ENCODE results near the gene NCOA1. TPM values are rescaled to one million over a fixed set of nuclear protein-coding genes. Genes with fewer than 3 reads are reported as not detected.
"Not testable (repeated sequence)": the region's sequence is repeated elsewhere in the genome, so short reads cannot be mapped to it uniquely, and the experiment has no call there.

NCOA1 gene
- total and polyA plus RNA-seq, 4 experiments from 2014 or later: 5.9 to 46.2 (median 34.8) TPM

DNA sequence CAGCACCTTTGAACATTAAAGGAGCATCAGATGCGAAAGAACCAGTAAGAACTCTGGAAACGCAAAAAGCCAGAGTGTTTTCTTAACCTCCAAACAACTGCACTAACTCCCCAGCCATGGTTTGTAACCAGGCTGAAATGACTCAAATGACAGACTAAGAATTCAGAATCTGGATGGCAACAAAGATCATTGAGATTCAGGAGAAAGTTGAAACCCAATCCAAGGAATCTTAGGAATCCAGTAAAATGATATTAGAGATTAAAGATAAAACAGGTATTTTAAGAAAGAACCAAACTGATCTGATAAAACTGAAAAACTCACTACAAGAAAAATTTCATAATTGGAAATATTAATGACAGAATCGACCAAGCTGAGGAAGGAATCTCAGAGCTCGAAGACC lies 185.4 kb downstream of the NCOA1 start:
- Mint-ChIP-seq H3K27me3 (no peaks in the 10 kb centered on the region), H3K27ac (no peak overlapping the region), H3K36me3 (peaks cover 42 to 49% of the 10 kb centered on the region in 2 donors), H3K9me3 (no peaks in the 10 kb centered on the region), H3K4me3 (no peak overlapping the region), H3K4me1 (peaks cover 3 to 10% (median 5%) of the 10 kb centered on the region in 4 donors)
- Histone ChIP-seq H3K27ac (ENCODE audit: low read depth, low read length) (no peak overlapping the region), H3K4me3 (ENCODE audit: low read length in 2 of 2) (no peak overlapping the region), H3K4me1 (ENCODE audit: insufficient read depth, low read length) (peaks cover 10% of the 10 kb centered on the region), H3K27me3 (ENCODE audit: insufficient read depth, low read length) (no peaks in the 10 kb centered on the region), H3K9me3 (ENCODE audit: control insufficient read depth in 1 of 2, low read length in 2 of 2) (no peaks in the 10 kb centered on the region), H3K36me3 (ENCODE audit: insufficient read depth, low read length) (no peaks in the 10 kb centered on the region)
- CTCF ChIA-PET (ENCODE audit: partially characterized antibody): no interaction called here
- intact Hi-C loops (cut with micrococcal nuclease): no loop called here
- DNase-seq: no peak
- POLR2A ChIA-PET (ENCODE audit: partially characterized antibody): no interaction called here

DNA sequence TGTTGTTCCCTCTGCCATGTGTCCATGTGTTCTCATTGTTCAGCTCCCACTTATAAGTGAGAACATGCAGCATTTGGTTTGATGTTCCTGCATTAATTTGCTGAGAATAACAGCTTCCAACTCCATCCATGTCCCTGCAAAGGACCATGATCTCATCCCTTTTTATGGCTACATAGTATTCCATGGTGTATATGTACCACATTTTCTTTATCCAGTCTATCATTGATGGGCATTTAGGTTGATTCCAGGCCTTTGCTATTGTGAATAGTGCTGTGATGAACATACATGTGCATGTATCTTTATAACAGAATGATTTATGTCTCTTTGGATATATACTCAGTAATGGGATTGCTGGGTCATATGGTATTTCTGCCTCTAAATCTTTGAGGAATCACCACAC lies 187.0 kb downstream of the NCOA1 start:
- H3K27me3 Mint-ChIP-seq; POLR2A ChIA-PET (ENCODE audit: partially characterized antibody); H3K4me3 ChIP-seq (ENCODE audit: low read length in 2 of 2); H3K36me3 ChIP-seq (ENCODE audit: insufficient read depth, low read length); H3K27me3 ChIP-seq (ENCODE audit: insufficient read depth, low read length); H3K4me3 Mint-ChIP-seq; H3K9me3 Mint-ChIP-seq; H3K4me1 Mint-ChIP-seq; H3K4me1 ChIP-seq (ENCODE audit: insufficient read depth, low read length); H3K27ac Mint-ChIP-seq; H3K27ac ChIP-seq (ENCODE audit: low read depth, low read length); intact Hi-C loops (cut with micrococcal nuclease); CTCF ChIA-PET (ENCODE audit: partially characterized antibody); H3K9me3 ChIP-seq (ENCODE audit: control insufficient read depth in 1 of 2, low read length in 2 of 2); DNase-seq: not testable (repeated sequence)
- H3K36me3 Mint-ChIP-seq: peaks cover 48 to 49% of the 10 kb centered on the region in 2 donors

DNA sequence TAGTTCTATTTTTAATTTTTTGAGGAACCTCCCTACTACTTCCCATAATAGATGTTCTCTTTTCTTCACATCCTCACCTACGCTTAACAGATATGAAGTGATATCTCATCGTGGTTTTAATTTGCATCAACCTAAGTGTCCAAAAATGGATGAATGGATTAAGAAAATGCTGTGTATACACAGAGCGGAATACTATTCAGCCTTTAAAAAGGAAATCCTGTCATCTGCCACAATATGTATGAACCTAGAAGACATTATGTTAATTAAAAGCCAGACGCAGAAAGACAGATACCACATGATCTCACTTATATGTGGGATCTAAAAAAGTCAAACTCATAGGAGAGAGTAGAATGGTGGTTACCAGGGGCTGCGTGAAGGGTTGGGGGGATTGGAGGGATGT lies 189.1 kb downstream of the NCOA1 start:
- Mint-ChIP-seq H3K4me1 (peaks cover 0 to 3% (median 0%) of the 10 kb centered on the region in 4 donors), H3K9me3 (no peaks in the 10 kb centered on the region), H3K27me3 (no peaks in the 10 kb centered on the region), H3K27ac (peak overlapping the region in 1 of 7 donors; percentile 78), H3K36me3 (peaks cover 43 to 51% of the 10 kb centered on the region in 2 donors), H3K4me3 (no peak overlapping the region)
- Histone ChIP-seq H3K4me3 (ENCODE audit: low read length in 2 of 2) (no peak overlapping the region), H3K4me1 (ENCODE audit: insufficient read depth, low read length) (no peaks in the 10 kb centered on the region), H3K27me3 (ENCODE audit: insufficient read depth, low read length) (no peaks in the 10 kb centered on the region), H3K36me3 (ENCODE audit: insufficient read depth, low read length) (no peaks in the 10 kb centered on the region), H3K9me3 (ENCODE audit: control insufficient read depth in 1 of 2, low read length in 2 of 2) (no peaks in the 10 kb centered on the region), H3K27ac (ENCODE audit: low read depth, low read length) (no peak overlapping the region)
- intact Hi-C loops (cut with micrococcal nuclease): no loop called here
- CTCF ChIA-PET (ENCODE audit: partially characterized antibody): no interaction called here
- POLR2A ChIA-PET (ENCODE audit: partially characterized antibody): no interaction called here
- DNase-seq: no peak

DNA sequence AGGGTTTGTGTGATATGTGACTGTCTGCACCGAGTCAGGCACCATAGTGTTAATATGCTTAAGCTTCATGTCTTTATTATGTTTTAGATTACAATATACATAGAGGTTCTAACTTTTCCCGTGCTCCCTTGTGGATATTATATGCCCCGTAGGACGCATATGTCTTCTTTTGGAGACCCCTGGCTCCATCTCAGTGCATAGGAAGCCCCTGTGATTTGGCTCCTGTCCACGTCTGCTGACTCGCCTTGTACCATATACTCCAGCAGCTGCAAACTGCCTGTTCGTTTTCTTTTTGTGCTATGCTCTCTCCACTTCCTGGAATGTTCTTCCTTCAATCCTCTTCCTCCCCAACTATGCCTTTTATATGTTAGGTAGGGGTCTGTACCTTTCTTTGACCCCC lies 191.2 kb downstream of the NCOA1 start:
- H3K9me3 Mint-ChIP-seq: no peaks in the 10 kb centered on the region
- Histone ChIP-seq H3K4me1 (ENCODE audit: insufficient read depth, low read length) (no peaks in the 10 kb centered on the region), H3K4me3 (ENCODE audit: low read length in 2 of 2) (no peak overlapping the region), H3K27me3 (ENCODE audit: insufficient read depth, low read length) (no peaks in the 10 kb centered on the region), H3K27ac (ENCODE audit: low read depth, low read length) (no peak overlapping the region), H3K9me3 (ENCODE audit: control insufficient read depth in 1 of 2, low read length in 2 of 2) (no peaks in the 10 kb centered on the region), H3K36me3 (ENCODE audit: insufficient read depth, low read length) (peaks cover 5% of the 10 kb centered on the region)
- POLR2A ChIA-PET (ENCODE audit: partially characterized antibody): no interaction called here
- peaks cover 39 to 49% of the 10 kb centered on the region in 2 donors for H3K36me3 Mint-ChIP-seq
- H3K4me3 Mint-ChIP-seq: no peak overlapping the region
- CTCF ChIA-PET (ENCODE audit: partially characterized antibody): interaction anchor here (1.4 kb wide), 1 partner anchor 273 kb away, joined by 4 read pairs; no protein-coding TSS in a partner anchor
- H3K27me3 Mint-ChIP-seq: no peaks in the 10 kb centered on the region
- peak overlapping the region in 1 of 7 donors; percentile 53 for H3K27ac Mint-ChIP-seq
- intact Hi-C loops (cut with micrococcal nuclease): no loop called here
- no peak for DNase-seq
- peaks cover 0 to 1% (median 0%) of the 10 kb centered on the region in 4 donors for H3K4me1 Mint-ChIP-seq

DNA sequence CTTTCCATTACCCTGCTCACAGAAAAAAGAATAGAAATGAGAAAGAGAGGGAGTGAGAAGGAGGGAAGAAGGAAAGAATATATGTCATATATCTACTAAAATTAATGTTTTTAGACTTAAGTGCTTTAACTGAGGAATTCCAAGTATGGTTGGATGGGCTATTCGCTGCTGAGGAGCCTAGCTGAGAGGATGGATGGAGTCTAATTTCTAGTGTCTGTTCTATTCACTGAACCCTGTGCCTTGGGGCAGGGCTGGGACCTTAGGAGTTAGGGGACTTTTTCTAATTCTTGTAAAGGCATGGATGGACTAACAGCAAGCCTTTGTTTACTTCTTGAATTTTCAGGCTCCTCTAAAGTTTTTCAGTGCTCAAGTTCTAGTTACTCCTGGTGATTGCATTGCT lies 192.4 kb downstream of the NCOA1 start:
- H3K27ac Mint-ChIP-seq: peak overlapping the region in 2 of 7 donors; percentile 5 to 13
- peaks cover 41 to 47% of the 10 kb centered on the region in 2 donors for H3K36me3 Mint-ChIP-seq
- no peaks in the 10 kb centered on the region for H3K9me3 Mint-ChIP-seq
- CTCF ChIA-PET (ENCODE audit: partially characterized antibody): interaction anchor here (1.4 kb wide), 1 partner anchor 274 kb away, joined by 4 read pairs; no protein-coding TSS in a partner anchor
- H3K4me3 ChIP-seq (ENCODE audit: low read length in 2 of 2): no peak overlapping the region
- H3K27ac ChIP-seq (ENCODE audit: low read depth, low read length): no peak overlapping the region
- no peak overlapping the region for H3K4me3 Mint-ChIP-seq
- POLR2A ChIA-PET (ENCODE audit: partially characterized antibody): no interaction called here
- no peaks in the 10 kb centered on the region for H3K27me3 Mint-ChIP-seq
- no peak for DNase-seq
- intact Hi-C loops (cut with micrococcal nuclease): no loop called here
- no peaks in the 10 kb centered on the region for H3K9me3 ChIP-seq (ENCODE audit: control insufficient read depth in 1 of 2, low read length in 2 of 2)
- H3K4me1 Mint-ChIP-seq: peaks cover 0 to 3% (median 0%) of the 10 kb centered on the region in 4 donors
- H3K36me3 ChIP-seq (ENCODE audit: insufficient read depth, low read length): peaks cover 5% of the 10 kb centered on the region
- no peaks in the 10 kb centered on the region for H3K4me1 ChIP-seq (ENCODE audit: insufficient read depth, low read length)
- no peaks in the 10 kb centered on the region for H3K27me3 ChIP-seq (ENCODE audit: insufficient read depth, low read length)

DNA sequence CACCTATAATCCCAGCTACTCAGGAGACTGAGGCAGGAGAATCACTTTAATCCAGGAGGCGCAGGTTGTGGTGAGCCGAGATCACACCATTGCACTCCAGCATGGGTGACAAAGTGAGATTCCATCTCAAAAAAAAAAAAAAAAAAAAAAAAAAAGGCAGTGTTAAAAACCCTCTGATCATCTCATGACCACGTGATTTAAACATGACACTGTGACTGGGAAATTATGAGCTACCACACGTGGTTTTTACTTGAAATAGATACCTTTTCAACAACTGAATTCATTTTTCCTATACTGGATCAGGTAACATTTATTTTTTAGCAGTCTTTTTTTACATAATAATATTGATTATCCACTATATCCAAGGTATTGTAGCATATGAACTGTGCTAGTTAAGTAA lies 199.5 kb downstream of the NCOA1 start:
- H3K4me3 ChIP-seq (ENCODE audit: low read length in 2 of 2): no peak overlapping the region
- H3K4me1 Mint-ChIP-seq: peaks cover 0 to 2% (median 0%) of the 10 kb centered on the region in 4 donors
- no peaks in the 10 kb centered on the region for H3K27me3 ChIP-seq (ENCODE audit: insufficient read depth, low read length)
- DNase-seq: no peak
- H3K36me3 Mint-ChIP-seq: peaks cover 38 to 50% of the 10 kb centered on the region in 2 donors
- H3K9me3 ChIP-seq (ENCODE audit: control insufficient read depth in 1 of 2, low read length in 2 of 2): no peaks in the 10 kb centered on the region
- H3K4me1 ChIP-seq (ENCODE audit: insufficient read depth, low read length): no peaks in the 10 kb centered on the region
- CTCF ChIA-PET (ENCODE audit: partially characterized antibody): no interaction called here
- no peak overlapping the region for H3K27ac Mint-ChIP-seq
- peaks cover 9% of the 10 kb centered on the region for H3K36me3 ChIP-seq (ENCODE audit: insufficient read depth, low read length)
- intact Hi-C loops (cut with micrococcal nuclease): no loop called here
- H3K27me3 Mint-ChIP-seq: no peaks in the 10 kb centered on the region
- no peak overlapping the region for H3K27ac ChIP-seq (ENCODE audit: low read depth, low read length)
- no peak overlapping the region for H3K4me3 Mint-ChIP-seq
- no peaks in the 10 kb centered on the region for H3K9me3 Mint-ChIP-seq
- POLR2A ChIA-PET (ENCODE audit: partially characterized antibody): interaction anchor here (1.3 kb wide), 1 partner anchor 102 kb away, joined by 3 read pairs; the partner anchor contains the start of genes CENPO and PTRHD1

DNA sequence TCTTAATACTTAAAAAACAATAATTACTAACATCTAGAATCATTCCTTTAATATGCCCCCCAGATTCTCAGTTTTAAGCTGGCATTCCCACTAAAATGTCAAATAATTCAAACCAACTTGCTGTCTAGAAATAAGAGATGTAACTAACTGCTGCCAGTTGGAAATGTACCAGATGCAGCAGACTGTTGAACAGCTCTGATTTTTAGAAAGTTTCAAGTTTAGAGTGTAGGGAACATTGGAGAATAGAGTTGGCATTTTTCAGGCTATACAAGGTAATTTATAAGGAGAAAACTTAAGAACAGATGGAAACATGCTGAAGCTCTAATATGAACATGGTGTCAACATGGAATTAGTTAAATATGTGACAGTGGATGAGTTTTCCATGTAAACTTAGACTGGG lies 200.8 kb downstream of the NCOA1 start:
- H3K27ac Mint-ChIP-seq: peak overlapping the region in 1 of 7 donors; percentile 8
- H3K4me3 ChIP-seq (ENCODE audit: low read length in 2 of 2): no peak overlapping the region
- intact Hi-C loops (cut with micrococcal nuclease): loop anchor here (2.0 kb wide), 1 partner anchor 281 kb away; no protein-coding TSS in a partner anchor
- H3K36me3 ChIP-seq (ENCODE audit: insufficient read depth, low read length): peaks cover 9% of the 10 kb centered on the region
- no peak overlapping the region for H3K27ac ChIP-seq (ENCODE audit: low read depth, low read length)
- ChIA-PET CTCF (ENCODE audit: partially characterized antibody) (no interaction called here), POLR2A (ENCODE audit: partially characterized antibody) (interaction anchor here (1.3 kb wide), 1 partner anchor 101 kb away, joined by 3 read pairs; the partner anchor contains the start of genes CENPO and PTRHD1)
- no peaks in the 10 kb centered on the region for H3K4me1 ChIP-seq (ENCODE audit: insufficient read depth, low read length)
- no peaks in the 10 kb centered on the region for H3K27me3 ChIP-seq (ENCODE audit: insufficient read depth, low read length)
- H3K9me3 ChIP-seq (ENCODE audit: control insufficient read depth in 1 of 2, low read length in 2 of 2): no peaks in the 10 kb centered on the region
- peaks cover 0 to 2% (median 0%) of the 10 kb centered on the region in 4 donors for H3K4me1 Mint-ChIP-seq
- H3K9me3 Mint-ChIP-seq: no peaks in the 10 kb centered on the region
- no peaks in the 10 kb centered on the region for H3K27me3 Mint-ChIP-seq
- peaks cover 42 to 50% of the 10 kb centered on the region in 2 donors for H3K36me3 Mint-ChIP-seq
- no peak for DNase-seq
- no peak overlapping the region for H3K4me3 Mint-ChIP-seq

All from CD4-positive, alpha-beta memory T cell (primary cell).